ENCODE data around the gene RAB3D. TPM values are rescaled to one million over a fixed set of nuclear protein-coding genes. Genes with fewer than 3 reads are reported as not detected.
A peak's percentile ranks its signal among the peaks of the same experiment; 100 is the strongest.
"Not testable (repeated sequence)": the region's sequence is repeated elsewhere in the genome, so short reads cannot be mapped to it uniquely, and the experiment has no call there.

Gene RAB3D
- total RNA-seq, 1 donor from 2014 or later, result 141 TPM

GRCh38 chr19:11365557-11366117, 26.2 kb upstream of the RAB3D start:
- no peak for ATAC-seq

- ATAC-seq, result no peak
These were observed 25.5 kb upstream of the RAB3D start for GRCh38 chr19:11364935-11365334.

- no peak for ATAC-seq
These were observed 24.9 kb upstream of the RAB3D start for GRCh38 chr19:11364296-11364904.

- ATAC-seq, result no peak
These were observed 24.4 kb upstream of the RAB3D start for GRCh38 chr19:11363881-11364280.

GRCh38 chr19:11361771-11362731, 22.6 kb upstream of the RAB3D start:
- no peak for ATAC-seq

GRCh38 chr19:11361037-11361770, 21.7 kb upstream of the RAB3D start:
- peak; percentile 58 for ATAC-seq

GRCh38 chr19:11359421-11359820, 20.0 kb upstream of the RAB3D start:
- peak; percentile 67 for ATAC-seq

GRCh38 chr19:11356676-11357550, 17.5 kb upstream of the RAB3D start:
- ATAC-seq, result no peak

- no peak for ATAC-seq
These were observed 16.6 kb upstream of the RAB3D start for GRCh38 chr19:11356074-11356397.

GRCh38 chr19:11355160-11356073, 16.0 kb upstream of the RAB3D start, which contains the start of gene PLPPR2:
Gene PLPPR2, plus strand, starts transcription at chr19:11355432. Its CDS starts 2,242 bp downstream, at chr19:11357674.
- peak; percentile 74 for ATAC-seq

- ATAC-seq, result not testable (repeated sequence)
These were observed 14.6 kb upstream of the RAB3D start for GRCh38 chr19:11354102-11354501.

- no peak for ATAC-seq
These were observed 9.7 kb upstream of the RAB3D start for GRCh38 chr19:11349171-11349570.

- ATAC-seq, result no peak
These were observed 8.1 kb upstream of the RAB3D start for GRCh38 chr19:11347546-11348039.

GRCh38 chr19:11346104-11346940, 6.9 kb upstream of the RAB3D start, which contains the start of the genes CCDC159 and TMEM205:
Gene CCDC159, plus strand, starts transcription at chr19:11346519. Its CDS starts 88 bp downstream, at chr19:11346607.
Gene TMEM205, minus strand, starts transcription at chr19:11346268. Its CDS starts 649 bp downstream, at chr19:11345619.
- ATAC-seq, result peak; percentile 94

- no peak for ATAC-seq
These were observed 5.8 kb upstream of the RAB3D start for GRCh38 chr19:11345122-11345803.

- ATAC-seq, result no peak
These were observed 3.0 kb upstream of the RAB3D start for GRCh38 chr19:11342429-11342828.

- not testable (repeated sequence) for ATAC-seq
These were observed 626 bp upstream of the RAB3D start for GRCh38 chr19:11340099-11340467.

- peak; percentile 71 for ATAC-seq
These were observed 746 bp downstream of the RAB3D start for GRCh38 chr19:11338569-11339253.

All from esophagus mucosa (tissue), 1 donor.